Measurements from ENCODE around the gene KCNMB4. TPM values are rescaled to one million over a fixed set of nuclear protein-coding genes. Genes with fewer than 3 reads are reported as not detected.

The KCNMB4 gene
- total RNA-seq, 4 donors from 2014 or later: 4.0 to 7.2 (median 5.8) TPM

DNA sequence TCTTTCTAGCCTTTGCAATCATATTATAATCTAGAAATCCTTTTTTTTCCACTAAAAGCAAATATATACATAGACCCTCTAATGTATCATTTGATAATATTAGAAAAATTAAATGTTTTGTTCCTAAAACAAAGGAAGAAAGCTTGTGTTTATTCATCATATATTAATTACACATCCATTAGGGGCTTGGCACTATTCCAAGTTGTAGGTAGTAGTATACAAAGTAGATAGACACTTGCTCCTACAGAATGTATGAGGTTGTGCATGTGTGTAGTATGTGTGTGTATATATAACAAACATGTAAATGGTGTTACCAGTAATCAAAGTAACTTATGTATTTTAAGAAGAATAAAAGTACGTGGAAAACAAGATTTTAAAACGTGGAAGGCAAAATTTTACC lies 15.0 kb upstream of the KCNMB4 start:
- no peak for ATAC-seq
- Histone ChIP-seq H3K4me1 (no peaks in the 10 kb centered on the region), H3K27ac (no peak overlapping the region), H3K4me3 (no peak overlapping the region), H3K36me3 (peaks cover 4 to 44% of the 10 kb centered on the region in 2 donors), H3K9me3 (no peaks in the 10 kb centered on the region), H3K27me3 (no peaks in the 10 kb centered on the region)
- 86 to 96% methylated on average over 2 of the region's 2 CpGs for WGBS, 2 donors (ENCODE audit: low coverage in 1 of 2)
- TF ChIP-seq EP300 (IDR thresholded peaks at IDR 0.05) (no peak), POLR2A (IDR thresholded peaks at IDR 0.05) (no peak), POLR2AphosphoS5 (IDR thresholded peaks at IDR 0.05) (no peak)
- TF ChIP-seq, protein P1, sequence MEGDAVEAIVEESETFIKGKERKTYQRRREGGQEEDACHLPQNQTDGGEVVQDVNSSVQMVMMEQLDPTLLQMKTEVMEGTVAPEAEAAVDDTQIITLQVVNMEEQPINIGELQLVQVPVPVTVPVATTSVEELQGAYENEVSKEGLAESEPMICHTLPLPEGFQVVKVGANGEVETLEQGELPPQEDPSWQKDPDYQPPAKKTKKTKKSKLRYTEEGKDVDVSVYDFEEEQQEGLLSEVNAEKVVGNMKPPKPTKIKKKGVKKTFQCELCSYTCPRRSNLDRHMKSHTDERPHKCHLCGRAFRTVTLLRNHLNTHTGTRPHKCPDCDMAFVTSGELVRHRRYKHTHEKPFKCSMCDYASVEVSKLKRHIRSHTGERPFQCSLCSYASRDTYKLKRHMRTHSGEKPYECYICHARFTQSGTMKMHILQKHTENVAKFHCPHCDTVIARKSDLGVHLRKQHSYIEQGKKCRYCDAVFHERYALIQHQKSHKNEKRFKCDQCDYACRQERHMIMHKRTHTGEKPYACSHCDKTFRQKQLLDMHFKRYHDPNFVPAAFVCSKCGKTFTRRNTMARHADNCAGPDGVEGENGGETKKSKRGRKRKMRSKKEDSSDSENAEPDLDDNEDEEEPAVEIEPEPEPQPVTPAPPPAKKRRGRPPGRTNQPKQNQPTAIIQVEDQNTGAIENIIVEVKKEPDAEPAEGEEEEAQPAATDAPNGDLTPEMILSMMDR (IDR thresholded peaks at IDR 0.05): no peak

DNA sequence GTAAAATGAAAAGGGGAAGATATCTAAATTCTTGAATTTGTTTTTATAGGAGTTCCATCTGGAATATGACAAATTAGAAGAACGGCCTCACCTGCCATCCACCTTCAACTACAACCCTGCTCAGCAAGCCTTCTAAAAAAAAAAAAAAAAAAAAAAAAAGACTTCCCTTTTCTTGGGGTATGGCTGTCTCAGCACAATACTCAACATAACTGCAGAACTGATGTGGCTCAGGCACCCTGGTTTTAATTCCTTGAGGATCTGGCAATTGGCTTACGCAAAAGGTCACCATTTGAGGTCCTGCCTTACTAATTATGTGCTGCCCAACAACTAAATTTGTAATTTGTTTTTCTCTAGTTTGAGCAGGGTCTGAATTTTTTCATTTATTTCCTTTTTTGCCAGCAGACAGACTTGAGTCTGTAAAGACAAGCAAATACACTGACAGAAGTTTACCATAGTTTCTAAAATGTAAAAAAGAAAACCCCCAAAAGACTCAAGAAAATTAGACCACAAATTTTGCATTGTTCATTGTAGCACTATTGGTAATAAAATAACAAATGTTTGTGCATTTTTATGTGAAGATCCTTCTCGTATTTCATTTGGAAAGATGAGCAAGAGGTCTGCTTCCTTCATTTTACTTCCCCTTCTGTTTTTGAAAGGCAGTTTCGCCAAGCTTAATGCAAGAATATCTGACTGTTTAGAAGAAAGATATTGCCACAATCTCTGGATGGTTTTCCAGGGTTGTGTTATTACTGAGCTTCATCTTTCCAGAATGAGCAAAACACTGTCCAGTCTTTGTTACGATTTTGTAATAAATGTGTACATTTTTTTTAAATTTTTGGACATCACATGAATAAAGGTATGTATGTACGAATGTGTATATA lies 12.1 kb upstream of the KCNMB4 start:
- 84 to 93% methylated on average over 6 of the region's 6 CpGs for WGBS, 2 donors (ENCODE audit: low coverage in 1 of 2)
- H3K36me3 ChIP-seq: peaks cover 0 to 24% of the 10 kb centered on the region in 2 donors
- H3K4me3 ChIP-seq: no peak overlapping the region
- no peaks in the 10 kb centered on the region for H3K9me3 ChIP-seq
- TF ChIP-seq, protein P1 (IDR thresholded peaks at IDR 0.05): no peak
- no peak for TF ChIP-seq POLR2AphosphoS5 (IDR thresholded peaks at IDR 0.05)
- H3K27ac ChIP-seq: no peak overlapping the region
- H3K4me1 ChIP-seq: no peaks in the 10 kb centered on the region
- H3K27me3 ChIP-seq: no peaks in the 10 kb centered on the region
- ATAC-seq: no peak

DNA sequence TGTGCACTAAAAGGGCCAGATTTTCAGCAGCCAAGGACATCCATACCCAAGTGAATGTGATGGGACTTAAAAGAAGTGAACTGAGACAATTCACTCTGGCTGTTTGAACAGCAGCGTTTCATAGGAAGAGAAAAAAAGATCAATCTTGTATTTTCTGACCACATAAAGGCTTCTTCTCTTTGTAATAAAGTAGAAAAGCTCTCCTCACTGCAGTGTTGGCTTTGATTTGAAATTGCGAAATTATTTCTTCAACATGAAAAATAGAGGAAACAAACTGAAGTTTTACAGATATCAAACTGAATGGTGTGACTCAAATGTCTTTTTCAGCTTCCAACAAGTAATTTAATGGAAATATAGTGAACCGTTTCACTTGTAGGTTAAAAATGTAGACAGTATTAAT lies 11.3 kb upstream of the KCNMB4 start:
- Histone ChIP-seq H3K9me3 (no peaks in the 10 kb centered on the region), H3K27ac (no peak overlapping the region), H3K4me3 (no peak overlapping the region), H3K27me3 (no peaks in the 10 kb centered on the region), H3K4me1 (no peaks in the 10 kb centered on the region), H3K36me3 (peaks cover 0 to 24% of the 10 kb centered on the region in 2 donors)
- TF ChIP-seq, protein P1 (IDR thresholded peaks at IDR 0.05): no peak
- no peak for TF ChIP-seq POLR2A (IDR thresholded peaks at IDR 0.05)
- TF ChIP-seq EP300 (IDR thresholded peaks at IDR 0.05): no peak
- no peak for TF ChIP-seq POLR2AphosphoS5 (IDR thresholded peaks at IDR 0.05)
- no peak for ATAC-seq
- WGBS, 2 donors (ENCODE audit: low coverage in 1 of 2): 67 to 78% methylated on average over 3 of the region's 3 CpGs

DNA sequence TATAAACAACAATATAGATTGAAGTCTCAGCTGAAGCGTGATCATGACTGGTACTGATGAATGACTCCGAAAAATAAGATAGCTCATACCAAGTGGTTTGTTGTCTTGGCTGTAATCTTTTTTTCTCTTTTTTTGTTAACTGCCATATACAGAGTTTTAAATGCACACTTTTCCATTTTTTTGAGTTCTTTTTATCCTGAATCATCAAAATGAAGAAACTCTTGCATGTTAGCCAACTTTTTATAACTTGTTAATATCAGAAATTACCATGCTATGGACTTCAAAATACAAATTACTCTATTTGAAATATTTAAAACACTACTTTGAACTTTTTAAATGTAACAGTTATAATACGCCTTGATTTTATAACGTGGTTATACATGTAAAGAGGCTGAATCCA lies 10.1 kb upstream of the KCNMB4 start:
- Histone ChIP-seq H3K27me3 (no peaks in the 10 kb centered on the region), H3K4me3 (no peak overlapping the region), H3K36me3 (peaks cover 0 to 24% of the 10 kb centered on the region in 2 donors), H3K9me3 (no peaks in the 10 kb centered on the region), H3K27ac (no peak overlapping the region), H3K4me1 (no peaks in the 10 kb centered on the region)
- WGBS, 2 donors (ENCODE audit: low coverage in 1 of 2): 91 to 97% methylated on average over 4 of the region's 4 CpGs
- TF ChIP-seq POLR2A (IDR thresholded peaks at IDR 0.05): no peak
- no peak for TF ChIP-seq EP300 (IDR thresholded peaks at IDR 0.05)
- TF ChIP-seq, protein P1 (IDR thresholded peaks at IDR 0.05): no peak
- no peak for TF ChIP-seq POLR2AphosphoS5 (IDR thresholded peaks at IDR 0.05)
- ATAC-seq: no peak
